SK-N-SH treated with all-trans-retinoic acid at 6 μM for 48 hours (cell line): ENCODE data around the gene GRM7.

ENCODE experiments used
- ESRRG ChIP-seq: fragments of 250-450 bp; sonication (Bioruptor Pico); IDR thresholded peaks from 2 replicates; pipeline ENCODE4 v1.6.1; 2021; ENCODE audit warnings: mild to moderate bottlenecking
- PATZ1 ChIP-seq: fragments of 250-450 bp; sonication (Bioruptor Pico); IDR thresholded peaks from 2 replicates; pipeline ENCODE4 v1.8.0; 2020; ENCODE audit warnings: mild to moderate bottlenecking, moderate library complexity, borderline replicate concordance
- SNAI2 ChIP-seq: fragments of 250-450 bp; sonication (Bioruptor Pico); IDR thresholded peaks from 2 replicates; pipeline ENCODE4 v1.5.0; 2020; ENCODE audit warnings: mild to moderate bottlenecking, moderate library complexity
- ZFP3 ChIP-seq: fragments of 250-450 bp; sonication (Bioruptor Pico); IDR thresholded peaks from 2 replicates; pipeline ENCODE4 v1.5.0; 2020; ENCODE audit warnings: mild to moderate bottlenecking, moderate library complexity

GRCh38 chr3:7565574-7565973 lies 704.7 kb downstream of the GRM7 start:
- TF ChIP-seq ESRRG (CRISPR knock-in tag): no peak
- TF ChIP-seq PATZ1 (CRISPR knock-in tag): no peak
- TF ChIP-seq ZFP3: no peak
- TF ChIP-seq SNAI2 (CRISPR knock-in tag): no peak
